CD4-positive, alpha-beta T cell treated with Interleukin-6 at 100 ng/mL for 8 hours (primary cell): Measurements from ENCODE around the gene MYO5C.

ENCODE experiments used
- DNase-seq: peaks from one replicate; pipeline ENCODE4 v3.0.0-alpha.2; 2020; ENCODE audit warnings: mixed read lengths, low spot score

The MYO5C gene

GRCh38 chr15:52295421-52296001 is at the start of gene MYO5C:
MYO5C (minus strand) TSS chr15:52295804; CDS start chr15:52295636, 168 bp downstream.
- no peak for DNase-seq

DNA sequence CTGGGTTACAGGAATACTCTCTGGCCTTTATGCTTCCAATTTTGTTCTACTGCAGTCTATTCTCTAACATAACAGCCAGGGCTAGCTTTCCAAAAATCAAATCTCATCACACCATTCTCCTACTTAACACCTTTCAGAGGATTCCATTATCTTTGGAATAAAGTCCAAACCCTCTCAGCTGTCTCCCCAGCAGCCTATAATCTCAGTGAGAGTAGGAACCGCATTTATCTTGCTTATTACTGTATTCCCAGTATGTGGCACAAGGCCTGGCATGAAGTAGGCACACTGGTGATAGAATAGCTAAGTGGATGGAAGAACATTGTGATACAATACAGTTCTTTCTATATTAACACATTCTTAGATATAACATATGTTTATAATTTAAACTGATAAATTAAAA is 49.0 kb upstream of the MYO5C start:
- DNase-seq: no peak

DNA sequence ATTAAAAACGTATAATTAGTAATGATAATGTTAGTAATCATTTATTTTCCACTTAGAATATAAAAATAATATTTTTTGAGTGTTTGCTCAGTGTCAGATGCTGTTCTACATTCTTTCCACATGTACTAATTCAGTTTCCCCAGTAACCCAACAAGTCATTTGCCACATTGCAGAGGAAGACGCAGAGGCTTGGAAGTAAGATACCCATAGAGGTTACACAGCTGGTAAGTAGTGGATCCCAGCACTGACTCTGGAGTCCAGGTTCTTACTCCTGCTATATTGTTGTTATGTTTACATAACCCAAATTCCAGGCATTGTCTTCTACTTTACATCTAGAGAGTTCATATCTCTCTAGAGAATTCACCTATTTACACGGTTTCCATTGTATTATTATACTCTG is 48.2 kb upstream of the MYO5C start:
- DNase-seq: no peak

DNA sequence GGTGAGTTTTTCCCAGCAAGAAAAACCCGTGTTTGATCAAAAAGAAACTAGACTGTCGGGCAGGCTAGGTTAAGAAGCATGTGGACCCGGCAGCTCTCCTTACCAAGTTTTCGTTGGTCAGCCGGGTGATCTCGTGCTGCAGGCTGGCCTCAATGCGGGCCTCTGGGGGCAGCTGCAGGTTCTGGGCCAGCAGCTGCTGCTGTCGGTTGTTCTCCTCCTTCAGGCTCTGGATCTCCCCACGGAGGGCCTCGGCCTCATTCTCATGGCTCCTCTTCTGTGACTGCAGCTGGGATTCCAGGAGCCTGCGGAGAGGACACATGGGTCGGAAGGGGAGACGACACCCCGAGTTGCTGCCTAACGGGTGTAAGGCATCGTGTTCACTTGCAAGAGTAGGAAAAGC is 44.5 kb upstream of the MYO5C start:
- DNase-seq: no peak

GRCh38 chr15:52338891-52339290 is 43.3 kb upstream of the MYO5C start:
- DNase-seq: no peak

DNA sequence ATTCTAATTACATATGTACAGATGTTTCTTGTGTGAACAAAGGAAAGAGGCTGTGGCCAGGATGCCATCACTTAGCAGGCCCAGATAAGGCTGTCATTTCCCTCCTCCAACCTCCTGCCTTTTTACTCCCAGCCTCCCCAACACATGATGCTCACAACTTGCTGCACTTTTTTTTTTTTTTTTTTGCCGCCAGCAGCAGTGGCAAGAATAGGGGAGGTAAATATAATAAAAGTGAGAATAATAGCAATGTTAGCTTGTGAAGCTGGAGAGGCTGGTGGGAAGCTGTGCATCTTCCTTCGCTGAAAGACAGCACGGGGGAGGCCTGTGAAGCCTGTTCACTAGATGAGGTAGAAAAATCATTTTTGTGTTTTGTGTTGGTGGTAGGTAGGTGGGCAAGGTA is 42.5 kb upstream of the MYO5C start:
- no peak for DNase-seq

- no peak for DNase-seq
These were observed 41.7 kb upstream of the MYO5C start for GRCh38 chr15:52337198-52337853.

GRCh38 chr15:52336529-52336928 is 40.9 kb upstream of the MYO5C start:
- DNase-seq: no peak

DNA sequence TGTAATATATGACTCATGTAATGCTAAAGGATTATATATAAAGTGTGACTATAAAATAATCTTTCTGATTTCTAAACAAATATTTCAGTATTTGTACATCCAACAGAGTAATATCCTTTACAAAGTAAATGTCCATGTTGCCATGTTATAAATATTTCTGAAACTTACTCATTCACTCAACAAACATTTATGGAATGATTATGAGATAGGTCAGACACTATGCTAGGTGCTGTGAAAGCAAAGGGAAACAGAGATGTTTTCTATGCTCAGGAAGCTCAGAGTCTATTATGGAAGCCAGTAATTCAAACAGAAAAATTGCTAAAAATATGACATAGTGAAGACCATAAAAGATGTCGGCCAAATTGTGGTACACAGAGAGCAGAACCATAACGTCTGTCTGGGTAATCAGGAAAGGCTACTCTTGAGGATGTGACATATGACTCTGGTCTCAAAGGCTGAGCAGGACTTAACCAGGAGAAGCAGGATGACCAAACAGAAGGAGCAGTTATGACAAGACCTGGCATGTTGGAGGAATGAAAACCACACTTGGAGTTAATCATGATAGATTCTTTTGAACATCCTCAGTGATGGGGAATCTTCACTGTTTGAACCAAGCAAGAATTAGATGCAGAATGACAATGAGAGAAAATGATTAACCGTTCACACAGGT is 39.0 kb upstream of the MYO5C start:
- no peak for DNase-seq

DNA sequence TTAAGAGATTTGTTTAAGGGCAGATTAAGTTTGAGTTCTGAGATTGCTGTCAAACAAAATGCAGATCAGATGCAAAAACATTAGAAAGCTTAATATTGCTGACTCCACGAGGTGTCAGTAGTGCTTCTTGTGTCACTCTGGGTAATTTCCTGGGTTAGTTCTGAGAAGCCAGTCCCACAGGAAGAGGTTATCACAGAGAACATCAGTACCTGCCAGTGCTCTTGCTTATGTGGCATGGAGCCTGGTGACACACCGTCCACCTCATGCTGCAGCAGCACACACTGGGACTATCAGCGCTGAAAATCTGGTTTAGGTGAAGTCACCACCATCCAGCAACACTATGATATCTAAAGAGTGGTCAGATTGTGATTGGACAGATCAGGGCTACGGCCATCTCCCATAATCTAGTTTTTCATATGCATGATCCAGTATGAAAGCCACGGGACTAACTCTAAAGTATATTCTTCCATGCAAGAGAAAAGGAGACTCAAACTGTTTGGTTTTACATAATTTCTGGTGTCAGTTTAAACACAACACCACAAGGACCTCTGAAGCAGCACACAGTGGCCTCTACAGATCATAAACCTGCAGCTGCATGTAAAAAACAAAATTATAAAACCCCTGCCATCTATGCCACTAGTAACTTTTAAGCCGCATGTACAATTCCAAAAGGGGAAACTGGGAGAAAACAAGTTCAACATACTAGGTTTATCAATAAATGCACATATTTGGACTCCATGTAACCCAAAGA is 36.1 kb upstream of the MYO5C start:
- peak; percentile 78 for DNase-seq

DNA sequence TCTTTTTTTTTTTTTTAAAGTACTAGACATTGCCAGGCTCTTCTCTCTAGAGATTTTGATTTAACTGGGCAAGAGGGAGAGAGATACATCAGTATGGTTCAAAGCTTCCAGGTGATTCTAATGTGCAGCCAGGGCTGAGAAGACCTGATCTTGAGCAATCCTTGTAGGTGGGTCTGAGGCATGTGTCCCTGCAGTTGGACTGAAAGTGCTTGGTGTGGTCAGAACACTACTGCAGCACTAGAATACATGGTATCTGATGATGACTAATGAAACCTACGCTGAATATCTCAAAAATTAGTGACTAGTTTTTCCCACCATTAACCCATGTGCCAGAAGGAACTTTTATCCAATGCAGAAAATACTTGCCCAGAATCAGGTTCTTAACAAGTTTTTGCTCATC is 34.4 kb upstream of the MYO5C start:
- no peak for DNase-seq

DNA sequence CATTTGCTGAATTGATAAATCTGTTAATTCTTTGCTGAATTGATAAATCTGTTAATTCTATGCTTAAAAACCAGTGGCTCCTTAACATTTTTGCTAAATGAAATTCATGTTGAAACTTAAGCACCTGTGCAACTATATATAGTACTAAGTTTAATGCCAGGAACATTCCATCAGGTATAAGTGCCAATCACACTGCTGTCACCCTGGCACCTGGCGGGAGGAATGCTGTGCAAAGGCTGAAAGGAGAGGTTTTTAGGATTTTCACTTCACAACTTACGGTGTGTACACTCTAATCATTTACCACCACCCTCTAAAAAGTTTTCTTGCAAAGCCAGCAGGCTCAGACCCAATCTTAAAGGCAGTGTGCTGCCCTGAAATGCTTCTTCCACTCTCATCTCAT is 33.5 kb upstream of the MYO5C start:
- no peak for DNase-seq

- DNase-seq: no peak
These were observed 33.1 kb upstream of the MYO5C start for GRCh38 chr15:52328680-52329079.

DNA sequence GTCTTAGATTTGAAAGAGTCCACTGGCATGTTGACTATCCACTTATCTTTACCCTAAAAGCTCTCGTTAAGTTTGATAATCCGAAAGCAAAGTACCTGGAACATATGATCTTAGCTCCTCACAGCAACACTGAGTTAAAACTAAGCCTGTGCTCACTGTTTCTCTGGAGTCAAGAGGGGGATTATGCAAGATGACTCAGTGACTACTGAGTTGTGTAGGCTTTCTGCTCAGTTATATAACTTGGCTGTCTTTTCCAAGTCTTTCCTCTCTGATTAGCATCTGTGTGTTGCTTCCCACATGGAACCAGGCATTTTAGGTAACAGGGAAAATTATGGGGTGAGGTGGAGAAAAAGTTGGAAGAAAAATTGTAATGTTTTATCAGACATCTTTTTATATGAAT is 31.2 kb upstream of the MYO5C start:
- no peak for DNase-seq

- DNase-seq: no peak
These were observed 28.5 kb upstream of the MYO5C start for GRCh38 chr15:52324109-52324508.

- DNase-seq: no peak
These were observed 23.3 kb upstream of the MYO5C start for GRCh38 chr15:52318729-52319500.

- DNase-seq: no peak
These were observed 22.1 kb upstream of the MYO5C start for GRCh38 chr15:52317688-52318087.

- DNase-seq: no peak
These were observed 21.4 kb upstream of the MYO5C start for GRCh38 chr15:52317022-52317421.

GRCh38 chr15:52309154-52309548 is 13.5 kb upstream of the MYO5C start:
- DNase-seq: no peak

- DNase-seq: no peak
These were observed 13.0 kb upstream of the MYO5C start for GRCh38 chr15:52308446-52309153.

- no peak for DNase-seq
These were observed 12.2 kb upstream of the MYO5C start for GRCh38 chr15:52307847-52308246.

DNA sequence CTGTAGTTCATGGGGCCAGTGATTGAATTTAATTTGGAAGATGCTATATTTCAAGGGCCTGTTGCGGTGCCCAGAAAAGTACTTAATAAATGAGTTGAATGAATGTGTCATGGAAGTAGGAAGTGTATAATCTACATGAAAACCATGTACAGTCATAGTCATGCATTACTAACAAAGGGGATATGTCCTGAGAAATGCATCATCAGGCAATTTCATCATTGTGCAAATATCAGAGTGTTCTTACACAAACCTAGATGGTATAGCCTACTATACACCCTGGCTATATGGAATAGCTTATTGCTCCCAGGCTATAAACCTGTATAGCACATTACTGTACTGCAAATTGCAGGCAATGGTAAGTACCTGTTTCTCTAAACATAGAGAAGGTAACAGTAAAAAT is 10.7 kb upstream of the MYO5C start:
- DNase-seq: no peak
